Natural killer cell (primary cell): ENCODE results near the gene KRTAP10-2. TPM values are rescaled to one million over a fixed set of nuclear protein-coding genes. Genes with fewer than 3 reads are reported as not detected.
A peak's percentile ranks its signal among the peaks of the same experiment; 100 is the strongest.

Experiments used
- ATAC-seq, 3 donors: fragments of 150-1000 bp in 2 of 3; fragments of 200-7000 bp in 1 of 3; cut with Tn5 transposase; 1 replicate in 1 of 3; 2 replicates in 2 of 3; pipeline ENCODE4 v1.10.0; 2021; ENCODE audit warnings: mild to moderate bottlenecking in 2 of 3, moderate library complexity in 2 of 3
- DNase-seq, 2 donors: peaks; one replicate each; pipeline versions ENCODE4 v3.0.0 to v3.0.0-alpha.2; 2013 to 2021; ENCODE audit warnings: mixed read lengths in 1 of 2
- H3K27ac ChIP-seq: one replicate; pipeline ENCODE4 v1.5.1; 2013; ENCODE audit warnings: mild to moderate bottlenecking, low read length
- H3K27me3 ChIP-seq: one replicate; pipeline ENCODE4 v1.6.1; 2013; ENCODE audit warnings: low read length; ENCODE audit not compliant: control insufficient read depth, insufficient read depth
- H3K36me3 ChIP-seq: one replicate; pipeline ENCODE4 v1.6.1; 2013; ENCODE audit warnings: low read length; ENCODE audit not compliant: control insufficient read depth, insufficient read depth
- H3K4me1 ChIP-seq: one replicate; pipeline ENCODE4 v1.6.1; 2013; ENCODE audit warnings: low read length; ENCODE audit not compliant: control insufficient read depth, insufficient read depth
- H3K4me3 ChIP-seq: one replicate; pipeline ENCODE4 v1.5.1; 2013; ENCODE audit warnings: low read length
- H3K9me3 ChIP-seq: one replicate; pipeline ENCODE4 v1.6.1; 2013; ENCODE audit warnings: low read length; ENCODE audit not compliant: control insufficient read depth, insufficient read depth
- H3K27ac Mint-ChIP-seq, 2 donors: one replicate each; pipeline ENCODE4 v1.8.0; 2022; ENCODE audit warnings: mild to moderate bottlenecking in 2 of 2, mixed read lengths in 2 of 2, moderate library complexity in 1 of 2
- H3K27me3 Mint-ChIP-seq, 2 donors: one replicate each; pipeline ENCODE4 v1.8.0; 2022; ENCODE audit warnings: low read depth in 2 of 2, mixed read lengths in 2 of 2
- H3K36me3 Mint-ChIP-seq: one replicate; pipeline ENCODE4 v1.8.0; 2022; ENCODE audit warnings: mixed read lengths
- H3K4me1 Mint-ChIP-seq, 2 donors: one replicate each; pipeline ENCODE4 v1.8.0; 2022; ENCODE audit warnings: mixed read lengths in 2 of 2
- H3K4me3 Mint-ChIP-seq: one replicate; pipeline ENCODE4 v1.8.0; 2022; ENCODE audit warnings: mild to moderate bottlenecking, moderate library complexity, mixed read lengths
- H3K9me3 Mint-ChIP-seq, 2 donors: one replicate each; pipeline ENCODE4 v1.8.0; 2022; ENCODE audit warnings: mixed read lengths in 2 of 2
- WGBS: methylation state at CpG from one replicate; pipeline ENCODE4 v1.1.7; 2013; ENCODE audit warnings: missing lambda C conversion rate; ENCODE audit not compliant: insufficient coverage; 5-methylcytosine and 5-hydroxymethylcytosine counted together
- intact Hi-C: fragments of 100-400 bp; cut with micrococcal nuclease; formaldehyde crosslinking; loops from one replicate; pipeline ENCODE4 v1.14.2; 2022
- total RNA-seq, 4 donors: library from RNA; stranded (reverse); fragments of 120-200 nt in 1 of 4; gene quantifications; one replicate each; pipeline versions ENCODE4 v1.2.3 to v1.2.4, GENCODE V29; 2013 to 2022
- TF ChIP-seq, protein P1 (sequence below): fragments of 200-600 bp; IDR thresholded peaks from one replicate; pipeline ENCODE4 v1.8.0; 2022; ENCODE audit warnings: antibody characterized with exemption

Gene KRTAP10-2
- total RNA-seq, 3 donors from 2014 or later (not counting 1 experiment from before 2014, with no cell fraction given): not detected

DNA sequence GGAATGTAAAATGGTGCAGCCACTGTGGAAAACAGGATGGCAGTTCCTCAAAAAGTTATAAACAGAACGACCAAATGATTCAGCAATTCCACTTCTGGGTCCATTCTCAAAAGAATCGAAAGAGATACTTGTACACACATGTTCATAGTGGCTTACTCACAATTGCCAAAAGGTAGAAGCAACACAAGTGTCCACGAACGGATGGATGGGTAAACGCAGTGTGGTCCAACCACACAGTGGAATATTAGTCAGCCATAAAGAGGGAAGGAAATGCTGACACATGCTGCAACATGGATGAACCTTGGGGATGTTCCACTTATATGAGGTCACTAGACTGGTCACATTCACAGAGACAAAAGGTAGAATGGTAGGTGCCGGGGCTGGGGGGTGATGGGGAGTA, 16.6 kb downstream of the KRTAP10-2 start:
- no peak overlapping the region for H3K27ac Mint-ChIP-seq
- DNase-seq (no peak), ATAC-seq (no peak)
- intact Hi-C loops: no loop called here
- Histone ChIP-seq H3K9me3 (no peaks in the 10 kb centered on the region), H3K27me3 (no peaks in the 10 kb centered on the region), H3K4me3 (no peak overlapping the region), H3K36me3 (no peaks in the 10 kb centered on the region), H3K27ac (no peak overlapping the region), H3K4me1 (no peaks in the 10 kb centered on the region)
- no peak overlapping the region for H3K4me3 Mint-ChIP-seq
- TF ChIP-seq, protein P1, sequence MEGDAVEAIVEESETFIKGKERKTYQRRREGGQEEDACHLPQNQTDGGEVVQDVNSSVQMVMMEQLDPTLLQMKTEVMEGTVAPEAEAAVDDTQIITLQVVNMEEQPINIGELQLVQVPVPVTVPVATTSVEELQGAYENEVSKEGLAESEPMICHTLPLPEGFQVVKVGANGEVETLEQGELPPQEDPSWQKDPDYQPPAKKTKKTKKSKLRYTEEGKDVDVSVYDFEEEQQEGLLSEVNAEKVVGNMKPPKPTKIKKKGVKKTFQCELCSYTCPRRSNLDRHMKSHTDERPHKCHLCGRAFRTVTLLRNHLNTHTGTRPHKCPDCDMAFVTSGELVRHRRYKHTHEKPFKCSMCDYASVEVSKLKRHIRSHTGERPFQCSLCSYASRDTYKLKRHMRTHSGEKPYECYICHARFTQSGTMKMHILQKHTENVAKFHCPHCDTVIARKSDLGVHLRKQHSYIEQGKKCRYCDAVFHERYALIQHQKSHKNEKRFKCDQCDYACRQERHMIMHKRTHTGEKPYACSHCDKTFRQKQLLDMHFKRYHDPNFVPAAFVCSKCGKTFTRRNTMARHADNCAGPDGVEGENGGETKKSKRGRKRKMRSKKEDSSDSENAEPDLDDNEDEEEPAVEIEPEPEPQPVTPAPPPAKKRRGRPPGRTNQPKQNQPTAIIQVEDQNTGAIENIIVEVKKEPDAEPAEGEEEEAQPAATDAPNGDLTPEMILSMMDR: no peak
- no peaks in the 10 kb centered on the region for H3K4me1 Mint-ChIP-seq
- no peaks in the 10 kb centered on the region for H3K9me3 Mint-ChIP-seq
- 91% methylated on average over 6 of the region's 6 CpGs for WGBS
- H3K27me3 Mint-ChIP-seq: peaks cover 0 to 2% of the 10 kb centered on the region in 2 donors
- H3K36me3 Mint-ChIP-seq: no peaks in the 10 kb centered on the region

DNA sequence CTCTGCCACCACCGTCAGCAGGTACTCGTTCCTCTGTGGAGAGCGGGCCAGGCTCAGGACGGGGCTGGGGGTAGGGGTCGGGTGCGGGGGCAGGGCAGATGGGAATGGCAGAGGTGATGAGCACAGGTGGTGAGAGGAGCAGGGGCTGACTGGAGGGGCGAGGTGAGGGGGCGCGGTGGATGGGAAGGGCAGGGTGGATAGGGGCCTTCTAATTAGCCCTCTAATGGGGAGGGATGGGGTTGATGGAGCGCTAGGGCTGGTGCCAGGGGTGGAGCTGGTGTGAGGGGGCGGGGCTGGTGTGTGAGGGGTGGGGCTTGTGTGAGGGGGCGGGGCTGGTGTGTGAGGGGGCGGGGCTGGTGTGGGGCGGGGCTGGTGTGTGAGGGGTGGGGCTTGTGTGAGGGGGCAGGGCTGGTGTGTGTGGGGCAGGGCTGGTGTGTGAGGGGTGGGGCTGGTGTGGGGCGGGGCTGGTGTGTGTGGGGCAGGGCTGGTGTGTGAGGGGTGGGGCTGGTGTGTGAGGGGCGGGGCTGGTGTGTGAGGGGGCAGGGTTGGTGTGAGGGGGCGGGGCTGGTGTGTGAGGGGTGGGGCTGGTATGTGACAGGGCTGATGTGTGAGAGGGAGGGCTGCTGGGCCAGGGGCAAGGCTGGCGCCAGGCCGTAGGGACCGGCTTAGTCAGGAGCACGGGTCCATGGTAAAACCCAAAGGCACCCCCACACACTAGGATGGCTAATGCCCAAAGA, 17.2 kb downstream of the KRTAP10-2 start:
- Mint-ChIP-seq H3K27ac (no peak overlapping the region), H3K4me3 (no peak overlapping the region), H3K9me3 (no peaks in the 10 kb centered on the region), H3K4me1 (peaks cover 0 to 3% of the 10 kb centered on the region in 2 donors), H3K36me3 (no peaks in the 10 kb centered on the region), H3K27me3 (peaks cover 0 to 2% of the 10 kb centered on the region in 2 donors)
- Histone ChIP-seq H3K36me3 (no peaks in the 10 kb centered on the region), H3K4me3 (no peak overlapping the region), H3K9me3 (no peaks in the 10 kb centered on the region), H3K27ac (no peak overlapping the region), H3K4me1 (no peaks in the 10 kb centered on the region), H3K27me3 (no peaks in the 10 kb centered on the region)
- 94% methylated on average over 15 of the region's 21 CpGs for WGBS
- no peak for DNase-seq
- peak in 1 of 3 donors; percentile 35 for ATAC-seq
- TF ChIP-seq, protein P1: no peak
- intact Hi-C loops: no loop called here

DNA sequence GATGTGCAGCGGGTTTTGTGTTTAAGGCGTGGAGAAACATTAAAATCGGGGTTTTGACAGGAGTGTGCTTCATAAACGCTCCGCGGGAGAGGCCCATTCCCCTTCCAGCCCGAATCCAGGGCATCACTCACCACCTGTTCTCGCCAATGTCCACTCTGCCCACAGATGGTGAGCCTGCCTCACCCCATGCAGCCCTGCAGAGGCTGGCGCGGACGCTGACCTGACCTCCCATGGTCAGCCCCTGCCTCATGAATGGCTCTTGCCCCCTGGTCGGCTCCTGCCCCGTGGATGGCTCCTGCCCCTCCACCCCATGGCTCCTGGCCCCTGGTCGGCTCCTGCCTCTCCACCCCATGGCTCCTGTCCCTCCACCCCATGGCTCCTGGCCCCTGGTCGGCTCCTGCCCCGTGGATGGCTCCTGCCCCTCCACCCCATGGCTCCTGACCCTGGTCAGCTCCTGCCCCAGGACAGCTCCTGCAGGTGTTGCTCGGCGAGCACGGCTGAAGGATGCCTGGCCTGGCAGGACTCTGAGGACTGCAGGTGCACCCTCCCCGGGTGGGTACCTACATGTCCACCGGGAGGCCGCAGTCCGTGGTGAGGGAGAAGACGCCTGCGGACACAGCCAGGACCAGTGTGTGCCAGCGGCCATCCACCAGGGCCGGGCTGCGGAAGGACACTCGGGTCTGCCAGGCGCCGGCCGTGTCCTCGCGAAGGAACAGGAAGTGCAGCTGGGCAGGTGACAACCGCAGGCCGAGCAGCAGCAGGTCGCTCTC, 18.0 kb downstream of the KRTAP10-2 start:
- ATAC-seq (no peak), DNase-seq (no peak)
- TF ChIP-seq, protein P1: no peak
- H3K4me3 Mint-ChIP-seq: no peak overlapping the region
- no peak overlapping the region for H3K27ac Mint-ChIP-seq
- whole genome bisulfite sequencing: 91% methylated on average over 37 of the region's 37 CpGs
- no peaks in the 10 kb centered on the region for H3K4me1 ChIP-seq
- H3K27me3 Mint-ChIP-seq: peaks cover 0 to 2% of the 10 kb centered on the region in 2 donors
- H3K27ac ChIP-seq: no peak overlapping the region
- no peaks in the 10 kb centered on the region for H3K9me3 Mint-ChIP-seq
- H3K9me3 ChIP-seq: no peaks in the 10 kb centered on the region
- no peaks in the 10 kb centered on the region for H3K36me3 ChIP-seq
- peaks cover 0 to 5% of the 10 kb centered on the region in 2 donors for H3K4me1 Mint-ChIP-seq
- H3K27me3 ChIP-seq: no peaks in the 10 kb centered on the region
- H3K4me3 ChIP-seq: no peak overlapping the region
- no peaks in the 10 kb centered on the region for H3K36me3 Mint-ChIP-seq
- intact Hi-C loops: no loop called here
